HepG2 (cell line): Measurements from ENCODE around the gene RASD1. TPM values are rescaled to one million over a fixed set of nuclear protein-coding genes. Genes with fewer than 3 reads are reported as not detected.

Experiments
- ARNT2 ChIP-seq: sonication (generic); formaldehyde crosslinking; IDR thresholded peaks from 2 replicates; pipeline ENCODE4 v1.8.0; 2022; ENCODE audit warnings: mild to moderate bottlenecking, low read depth, missing genetic modification reagents, moderate library complexity
- ATF6 ChIP-seq: sonication (generic); formaldehyde crosslinking; conservative IDR thresholded peaks from 2 replicates; pipeline ENCODE4 v1.4.0; 2020; ENCODE audit warnings: missing genetic modification reagents
- CREB1 ChIP-seq, 2 experiments: fragments of 450-650 bp in 1 of 2; IDR thresholded peaks; 2 replicates each; pipeline ENCODE4 v1.6.1; 2016 to 2017; ENCODE audit warnings: control low read depth in 1 of 2, mild to moderate bottlenecking in 1 of 2, missing compliant biosample characterization in 1 of 2, missing genetic modification characterization in 1 of 2
- EED ChIP-seq: sonication (generic); formaldehyde crosslinking; IDR thresholded peaks from 2 replicates; pipeline ENCODE4 v1.5.0; 2020; ENCODE audit warnings: mild to moderate bottlenecking, missing genetic modification reagents
- ELK4 ChIP-seq: sonication (generic); formaldehyde crosslinking; IDR thresholded peaks from 2 replicates; pipeline ENCODE4 v1.9.0; 2021; ENCODE audit warnings: missing genetic modification reagents, borderline replicate concordance
- FOXK2 ChIP-seq: fragments of 450-650 bp; IDR thresholded peaks from 2 replicates; pipeline ENCODE4 v1.6.1; 2016
- GATA4 ChIP-seq: sonication (generic); IDR thresholded peaks from 2 replicates; pipeline ENCODE4 v1.6.1; 2016; ENCODE audit warnings: antibody characterized with exemption, low read depth, borderline replicate concordance
- HMG20A ChIP-seq: IDR thresholded peaks from 2 replicates; pipeline ENCODE4 v1.6.1; 2016; ENCODE audit warnings: borderline replicate concordance
- JUN ChIP-seq: sonication (generic); formaldehyde crosslinking; IDR thresholded peaks from 2 replicates; pipeline ENCODE4 v1.4.0; 2020; ENCODE audit warnings: mild to moderate bottlenecking, missing genetic modification reagents
- NKX3-1 ChIP-seq: sonication (generic); formaldehyde crosslinking; IDR thresholded peaks from 2 replicates; pipeline ENCODE4 v1.5.0; 2020; ENCODE audit warnings: missing genetic modification reagents
- PHF8 ChIP-seq: sonication (generic); formaldehyde crosslinking; IDR thresholded peaks from 2 replicates; pipeline ENCODE4 v1.5.0; 2020; ENCODE audit warnings: missing genetic modification reagents
- RARA ChIP-seq: IDR thresholded peaks from 2 replicates; pipeline ENCODE4 v1.6.1; 2016; ENCODE audit warnings: missing genetic modification reagents, missing compliant biosample characterization
- RNF2 ChIP-seq: fragments of 450-650 bp; conservative IDR thresholded peaks from 2 replicates; pipeline ENCODE4 v1.6.1; 2016; ENCODE audit warnings: low read depth
- SP1 ChIP-seq, 2 experiments: fragments of 450-650 bp in 1 of 2; sonication (generic) in 1 of 2; formaldehyde crosslinking in 1 of 2; IDR thresholded peaks; 2 replicates each; pipeline versions ENCODE4 v1.4.0 to v1.6.1; 2016 to 2020; ENCODE audit warnings: missing genetic modification reagents in 1 of 2
- ZBTB20 ChIP-seq: sonication (generic); formaldehyde crosslinking; IDR thresholded peaks from 2 replicates; pipeline ENCODE4 v1.8.1; 2023; ENCODE audit warnings: missing genetic modification reagents, low read depth, mild to moderate bottlenecking, borderline replicate concordance
- ZFAT ChIP-seq: sonication (generic); formaldehyde crosslinking; conservative IDR thresholded peaks from 2 replicates; pipeline ENCODE4 v1.8.1; 2023; ENCODE audit warnings: missing genetic modification reagents, inconsistent platforms
- ZFP91 ChIP-seq: sonication (generic); formaldehyde crosslinking; IDR thresholded peaks from 2 replicates; pipeline ENCODE4 v1.9.0; 2022; ENCODE audit warnings: missing genetic modification reagents, mild to moderate bottlenecking, borderline replicate concordance
- ZNF562 ChIP-seq: sonication (generic); formaldehyde crosslinking; IDR thresholded peaks from 2 replicates; pipeline ENCODE4 v1.8.0; 2022; ENCODE audit warnings: missing genetic modification reagents, borderline replicate concordance
- ZNF598 ChIP-seq: sonication (generic); formaldehyde crosslinking; IDR thresholded peaks from 2 replicates; pipeline ENCODE4 v1.5.1; 2020; ENCODE audit warnings: mild to moderate bottlenecking, missing genetic modification reagents, borderline replicate concordance
- polyA plus RNA-seq, 8 experiments: library from polyadenylated mRNA; depleted of rRNA in 3 of 8; stranded (reverse) in 7 of 8; unstranded in 1 of 8; fragments of >200 nt; fragmentation: Illumina TruSeq in 4 of 8; extraction: Trizol in 4 of 8; gene quantifications; 2 replicates each; pipeline versions ENCODE4 v1.2.1 to v1.2.3, GENCODE V29; 2011 to 2016; ENCODE audit warnings: low read depth in 4 of 8, missing spikeins in 1 of 8, mixed read lengths in 1 of 8; ENCODE audit not compliant: insufficient read depth in 1 of 8
- total RNA-seq, 5 experiments: library from RNA; depleted of rRNA; stranded (reverse); fragments of >200 nt; fragmentation: Illumina TruSeq; extraction: Trizol; gene quantifications; 2 replicates each; pipeline ENCODE4 v1.2.3, GENCODE V29; 2016; ENCODE audit warnings: low read depth in 1 of 5
- TF ChIP-seq, protein P1 (sequence below): sonication (generic); formaldehyde crosslinking; IDR thresholded peaks from 2 replicates; pipeline ENCODE4 v1.4.0; 2020; ENCODE audit warnings: missing genetic modification reagents

Gene RASD1
- total and polyA plus RNA-seq, 2 of the 13 experiments (the other 11 are each of a cell fraction or from before 2014, with no cell fraction given), result 1.6 to 4.2 TPM

DNA sequence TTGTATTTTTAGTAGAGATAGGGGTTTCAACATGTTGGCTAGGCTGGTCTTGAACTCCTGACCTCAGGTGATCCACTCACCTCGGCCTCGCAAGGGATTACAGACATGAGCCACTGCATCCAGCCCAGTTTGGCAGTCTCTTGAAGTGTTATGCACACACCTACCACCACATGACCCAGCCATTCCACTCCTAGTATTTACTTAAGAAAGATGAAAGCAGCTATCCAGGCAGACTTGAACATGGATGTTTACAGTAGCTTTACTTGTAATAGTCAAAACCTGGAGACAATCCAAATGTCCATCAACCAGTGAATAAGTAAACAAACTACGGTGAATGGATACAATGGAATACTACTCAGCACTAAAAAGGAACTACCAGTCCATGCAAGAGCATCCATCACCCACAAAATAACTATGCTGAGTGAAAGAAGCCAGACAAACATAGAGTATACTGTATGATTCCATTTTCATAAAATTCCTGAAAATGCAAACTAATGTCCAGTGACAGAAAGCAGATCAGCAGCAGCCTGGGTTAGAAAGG lies 37.8 kb upstream of the RASD1 start (continued):
- no peak for TF ChIP-seq ELK4 (CRISPR knock-in tag)
- no peak for TF ChIP-seq ZFAT (CRISPR knock-in tag)
- peak; percentile 74 for TF ChIP-seq JUN
- peak; percentile 81 for TF ChIP-seq ARNT2 (CRISPR knock-in tag)
- no peak for TF ChIP-seq SP1 (IDR thresholded peaks at IDR 0.05)
- peak; percentile 52; the same call in 1 of the 2 replicates for TF ChIP-seq SP1 (CRISPR knock-in tag; IDR thresholded peaks at IDR 0.05)
- no peak for TF ChIP-seq ATF6 (CRISPR knock-in tag)
- TF ChIP-seq RARA (CRISPR knock-in tag), result peak; percentile 100
- peak; percentile 99 for TF ChIP-seq HMG20A
- peak; percentile 64; the same call in 1 of the 2 replicates for TF ChIP-seq RNF2
- TF ChIP-seq ZNF598 (CRISPR knock-in tag), result no peak
- TF ChIP-seq ZFP91, result 0 out of 2 replicates have a peak, but pooled peaks have one; percentile 18
- TF ChIP-seq FOXK2, result peak; percentile 95
- no peak for TF ChIP-seq EED (CRISPR knock-in tag)
- no peak for TF ChIP-seq PHF8 (CRISPR knock-in tag)
- TF ChIP-seq NKX3-1 (CRISPR knock-in tag), result peak; percentile 90
- TF ChIP-seq GATA4, result peak; percentile 53; the same call in 1 of the 2 replicates
- TF ChIP-seq ZBTB20 (CRISPR knock-in tag), result peak; percentile 81; the same call in 1 of the 2 replicates
- peak; percentile 58 for TF ChIP-seq CREB1 (IDR thresholded peaks at IDR 0.05)
- peak; percentile 87 for TF ChIP-seq CREB1 (CRISPR knock-in tag; IDR thresholded peaks at IDR 0.05)
- TF ChIP-seq, protein P1, sequence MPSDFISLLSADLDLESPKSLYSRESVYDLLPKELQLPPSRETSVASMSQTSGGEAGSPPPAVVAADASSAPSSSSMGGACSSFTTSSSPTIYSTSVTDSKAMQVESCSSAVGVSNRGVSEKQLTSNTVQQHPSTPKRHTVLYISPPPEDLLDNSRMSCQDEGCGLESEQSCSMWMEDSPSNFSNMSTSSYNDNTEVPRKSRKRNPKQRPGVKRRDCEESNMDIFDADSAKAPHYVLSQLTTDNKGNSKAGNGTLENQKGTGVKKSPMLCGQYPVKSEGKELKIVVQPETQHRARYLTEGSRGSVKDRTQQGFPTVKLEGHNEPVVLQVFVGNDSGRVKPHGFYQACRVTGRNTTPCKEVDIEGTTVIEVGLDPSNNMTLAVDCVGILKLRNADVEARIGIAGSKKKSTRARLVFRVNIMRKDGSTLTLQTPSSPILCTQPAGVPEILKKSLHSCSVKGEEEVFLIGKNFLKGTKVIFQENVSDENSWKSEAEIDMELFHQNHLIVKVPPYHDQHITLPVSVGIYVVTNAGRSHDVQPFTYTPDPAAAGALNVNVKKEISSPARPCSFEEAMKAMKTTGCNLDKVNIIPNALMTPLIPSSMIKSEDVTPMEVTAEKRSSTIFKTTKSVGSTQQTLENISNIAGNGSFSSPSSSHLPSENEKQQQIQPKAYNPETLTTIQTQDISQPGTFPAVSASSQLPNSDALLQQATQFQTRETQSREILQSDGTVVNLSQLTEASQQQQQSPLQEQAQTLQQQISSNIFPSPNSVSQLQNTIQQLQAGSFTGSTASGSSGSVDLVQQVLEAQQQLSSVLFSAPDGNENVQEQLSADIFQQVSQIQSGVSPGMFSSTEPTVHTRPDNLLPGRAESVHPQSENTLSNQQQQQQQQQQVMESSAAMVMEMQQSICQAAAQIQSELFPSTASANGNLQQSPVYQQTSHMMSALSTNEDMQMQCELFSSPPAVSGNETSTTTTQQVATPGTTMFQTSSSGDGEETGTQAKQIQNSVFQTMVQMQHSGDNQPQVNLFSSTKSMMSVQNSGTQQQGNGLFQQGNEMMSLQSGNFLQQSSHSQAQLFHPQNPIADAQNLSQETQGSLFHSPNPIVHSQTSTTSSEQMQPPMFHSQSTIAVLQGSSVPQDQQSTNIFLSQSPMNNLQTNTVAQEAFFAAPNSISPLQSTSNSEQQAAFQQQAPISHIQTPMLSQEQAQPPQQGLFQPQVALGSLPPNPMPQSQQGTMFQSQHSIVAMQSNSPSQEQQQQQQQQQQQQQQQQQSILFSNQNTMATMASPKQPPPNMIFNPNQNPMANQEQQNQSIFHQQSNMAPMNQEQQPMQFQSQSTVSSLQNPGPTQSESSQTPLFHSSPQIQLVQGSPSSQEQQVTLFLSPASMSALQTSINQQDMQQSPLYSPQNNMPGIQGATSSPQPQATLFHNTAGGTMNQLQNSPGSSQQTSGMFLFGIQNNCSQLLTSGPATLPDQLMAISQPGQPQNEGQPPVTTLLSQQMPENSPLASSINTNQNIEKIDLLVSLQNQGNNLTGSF, result no peak
- no peak for TF ChIP-seq ZNF562 (CRISPR knock-in tag)
